HFFc6 (cell line): ENCODE measurements around the gene SULF2. TPM values are rescaled to one million over a fixed set of nuclear protein-coding genes. Genes with fewer than 3 reads are reported as not detected.

ENCODE experiments used
- DNase-seq: peaks from one replicate; pipeline ENCODE4 v3.0.0-alpha.2; 2018
- H3K27ac Mint-ChIP-seq: 2 replicates; pipeline ENCODE4 v1.8.0; 2020; ENCODE audit warnings: mild to moderate bottlenecking, mixed read lengths
- H3K27me3 Mint-ChIP-seq: 2 replicates; pipeline ENCODE4 v1.8.0; 2021; ENCODE audit warnings: mild to moderate bottlenecking, moderate library complexity, mixed read lengths; ENCODE audit not compliant: insufficient read depth
- H3K36me3 Mint-ChIP-seq: 2 replicates; pipeline ENCODE4 v1.8.0; 2021; ENCODE audit warnings: low read depth, mixed read lengths
- H3K4me1 Mint-ChIP-seq: 2 replicates; pipeline ENCODE4 v1.8.0; 2020; ENCODE audit warnings: low read depth, mixed read lengths
- H3K4me3 Mint-ChIP-seq: 2 replicates; pipeline ENCODE4 v1.8.0; 2020; ENCODE audit warnings: mild to moderate bottlenecking, moderate library complexity, mixed read lengths
- H3K9me3 Mint-ChIP-seq: 2 replicates; pipeline ENCODE4 v1.8.0; 2020; ENCODE audit warnings: mild to moderate bottlenecking, mixed read lengths
- CTCF ChIP-seq: fragments of 200-600 bp; sonication (generic); IDR thresholded peaks from 2 replicates; pipeline ENCODE4 v1.5.0; 2021; ENCODE audit warnings: antibody characterized with exemption, mild to moderate bottlenecking
- total RNA-seq, 6 experiments: library from RNA; stranded (reverse); fragmentation: NEBNext Ultra II Directional; extraction: Animal tissue kit (Norgen Biotek cat#: 25700); gene quantifications; 2 replicates in 1 of 6; 3 replicates in 5 of 6; pipeline ENCODE4 v1.2.3, GENCODE V29; 2021

The SULF2 gene
- total RNA-seq, 6 experiments from 2014 or later: 0.23 to 1.3 (median 0.33) TPM

GRCh38 chr20:47780720-47781389, 4.4 kb downstream of the SULF2 start:
- H3K27me3 Mint-ChIP-seq: peaks cover 48% of the 10 kb centered on the region
- no peak overlapping the region for H3K4me3 Mint-ChIP-seq
- H3K4me1 Mint-ChIP-seq: no peaks in the 10 kb centered on the region; the same call in none of the 2 replicates
- no peaks in the 10 kb centered on the region for H3K36me3 Mint-ChIP-seq
- DNase-seq: no peak
- no peaks in the 10 kb centered on the region for H3K9me3 Mint-ChIP-seq
- no peak for TF ChIP-seq CTCF
- no peak overlapping the region for H3K27ac Mint-ChIP-seq

DNA sequence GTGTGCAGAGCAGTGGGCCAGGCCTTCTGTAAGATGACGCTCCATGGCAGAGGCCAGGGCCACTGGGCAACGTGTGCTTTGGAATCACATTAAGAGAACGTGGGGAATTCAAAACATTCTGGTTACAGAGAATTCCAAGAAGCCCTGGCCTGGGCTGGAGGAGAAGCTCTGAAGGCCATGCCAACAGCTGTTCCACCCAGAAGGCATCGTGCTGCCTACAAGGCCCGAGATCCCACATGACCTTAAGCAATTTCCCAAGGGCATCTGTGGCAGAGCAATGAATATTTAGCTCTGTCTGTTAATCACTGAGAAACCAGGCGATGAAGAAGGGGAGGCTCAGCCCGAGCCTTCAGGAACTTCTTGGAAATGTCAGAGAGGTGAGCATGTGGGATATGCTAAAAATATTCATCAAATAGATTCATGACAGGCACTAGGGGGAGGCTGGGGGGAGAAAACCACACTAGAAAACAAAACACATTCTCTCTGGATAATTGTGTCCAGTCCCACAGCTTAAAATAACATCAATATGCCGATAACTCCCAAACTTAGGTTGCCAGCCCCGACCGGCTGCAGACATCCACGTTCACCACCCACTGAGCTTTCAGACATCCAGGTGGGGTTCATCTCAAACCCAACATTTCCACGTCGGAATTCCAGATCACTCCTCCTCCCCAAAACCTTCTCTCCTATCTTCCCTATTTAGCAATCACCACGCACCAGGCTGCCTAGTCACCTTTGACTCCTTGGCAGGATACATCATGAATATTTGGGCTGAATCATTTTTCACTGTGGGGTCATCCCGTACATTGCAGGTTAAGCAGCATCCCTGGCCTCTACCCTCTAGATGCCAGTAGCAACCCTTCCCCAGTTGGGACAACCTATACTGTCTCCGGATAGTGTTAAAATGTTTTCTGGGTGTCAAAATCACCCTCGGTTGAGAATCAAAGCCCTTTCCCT, 6.6 kb downstream of the SULF2 start:
- Mint-ChIP-seq H3K4me3 (no peak overlapping the region), H3K9me3 (no peaks in the 10 kb centered on the region), H3K4me1 (no peaks in the 10 kb centered on the region), H3K36me3 (no peaks in the 10 kb centered on the region), H3K27me3 (peaks cover 43% of the 10 kb centered on the region), H3K27ac (no peak overlapping the region)
- DNase-seq: no peak
- TF ChIP-seq CTCF: no peak

GRCh38 chr20:47777220-47777619, 8.1 kb downstream of the SULF2 start:
- H3K27ac Mint-ChIP-seq: no peak overlapping the region
- no peak for TF ChIP-seq CTCF
- peaks cover 39% of the 10 kb centered on the region for H3K27me3 Mint-ChIP-seq
- no peaks in the 10 kb centered on the region for H3K9me3 Mint-ChIP-seq
- H3K36me3 Mint-ChIP-seq: no peaks in the 10 kb centered on the region
- DNase-seq: no peak
- H3K4me3 Mint-ChIP-seq: no peak overlapping the region
- no peaks in the 10 kb centered on the region for H3K4me1 Mint-ChIP-seq

DNA sequence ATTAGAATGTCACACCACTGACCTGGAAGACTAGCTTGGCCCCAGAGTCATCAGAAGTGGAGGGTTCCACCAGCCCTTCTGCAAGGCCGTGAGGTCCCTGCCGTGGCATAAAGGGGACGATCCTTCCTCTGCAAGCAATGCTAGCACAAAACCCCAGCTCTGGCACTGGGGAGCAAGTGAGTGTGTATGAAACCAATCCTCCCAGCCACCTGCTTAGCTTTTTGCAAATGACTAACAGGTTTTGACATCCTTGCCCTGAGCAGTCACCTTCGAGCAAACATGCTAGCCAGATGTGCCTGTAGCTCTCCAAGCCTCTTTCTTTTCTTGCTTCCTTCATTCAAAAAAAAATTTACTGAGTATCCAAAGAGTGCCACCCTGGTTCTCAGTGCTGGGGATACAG, 8.6 kb downstream of the SULF2 start:
- H3K4me3 Mint-ChIP-seq: no peak overlapping the region
- peaks cover 38% of the 10 kb centered on the region for H3K27me3 Mint-ChIP-seq
- H3K9me3 Mint-ChIP-seq: no peaks in the 10 kb centered on the region
- TF ChIP-seq CTCF: no peak
- H3K4me1 Mint-ChIP-seq: no peaks in the 10 kb centered on the region
- no peak for DNase-seq
- no peak overlapping the region for H3K27ac Mint-ChIP-seq
- H3K36me3 Mint-ChIP-seq: no peaks in the 10 kb centered on the region

DNA sequence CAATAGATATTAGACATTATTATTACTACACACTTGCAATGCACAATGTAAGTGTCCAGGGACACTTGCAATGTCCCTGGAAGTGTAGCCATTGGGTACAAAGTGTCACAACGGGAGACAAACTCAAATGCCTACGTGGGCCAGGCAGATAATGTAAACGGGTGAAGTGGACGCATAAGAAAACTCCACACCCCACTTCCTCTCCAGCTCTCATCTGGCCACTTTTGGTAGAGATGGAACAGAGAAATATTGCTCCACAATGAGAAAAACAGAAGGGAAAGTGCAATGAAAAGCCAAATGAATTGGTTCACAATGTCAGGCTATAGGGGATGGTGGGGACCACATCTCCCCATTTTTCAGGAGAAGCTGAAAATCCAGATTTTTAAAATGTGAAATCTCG, 9.4 kb downstream of the SULF2 start:
- TF ChIP-seq CTCF: no peak
- no peak for DNase-seq
- H3K4me3 Mint-ChIP-seq: no peak overlapping the region
- H3K27me3 Mint-ChIP-seq: peaks cover 35% of the 10 kb centered on the region
- H3K9me3 Mint-ChIP-seq: no peaks in the 10 kb centered on the region
- H3K4me1 Mint-ChIP-seq: no peaks in the 10 kb centered on the region
- H3K36me3 Mint-ChIP-seq: no peaks in the 10 kb centered on the region
- no peak overlapping the region for H3K27ac Mint-ChIP-seq
